GM21825 (cell line): ENCODE results near the gene RYR3.

Source experiments
- ATAC-seq: cut with Tn5 transposase; IDR thresholded peaks from one replicate; pipeline ENCODE4 v1.9.1; 2021; ENCODE audit warnings: mild to moderate bottlenecking, moderate library complexity; ENCODE audit not compliant: unreplicated experiment

Gene RYR3

DNA sequence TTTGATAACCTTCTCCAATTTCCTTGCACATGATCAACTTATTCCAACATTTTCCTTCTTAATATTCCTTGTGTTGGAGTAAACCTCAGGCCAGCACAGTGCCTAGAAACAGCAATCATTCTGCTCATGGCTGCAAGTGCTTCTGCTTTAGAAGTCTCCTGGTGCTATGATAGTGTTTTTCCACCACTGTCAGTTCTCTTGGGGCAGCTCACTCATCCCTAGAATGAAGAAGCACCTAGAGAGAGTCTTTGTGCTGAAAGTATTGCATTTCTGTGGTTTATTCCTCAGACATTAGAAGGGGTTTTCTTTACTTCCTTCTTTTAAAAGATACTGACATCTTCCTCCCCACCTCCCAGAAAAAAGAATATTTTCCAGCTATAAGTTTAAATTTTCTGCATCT lies 183.5 kb downstream of the RYR3 start:
- ATAC-seq = no peak

DNA sequence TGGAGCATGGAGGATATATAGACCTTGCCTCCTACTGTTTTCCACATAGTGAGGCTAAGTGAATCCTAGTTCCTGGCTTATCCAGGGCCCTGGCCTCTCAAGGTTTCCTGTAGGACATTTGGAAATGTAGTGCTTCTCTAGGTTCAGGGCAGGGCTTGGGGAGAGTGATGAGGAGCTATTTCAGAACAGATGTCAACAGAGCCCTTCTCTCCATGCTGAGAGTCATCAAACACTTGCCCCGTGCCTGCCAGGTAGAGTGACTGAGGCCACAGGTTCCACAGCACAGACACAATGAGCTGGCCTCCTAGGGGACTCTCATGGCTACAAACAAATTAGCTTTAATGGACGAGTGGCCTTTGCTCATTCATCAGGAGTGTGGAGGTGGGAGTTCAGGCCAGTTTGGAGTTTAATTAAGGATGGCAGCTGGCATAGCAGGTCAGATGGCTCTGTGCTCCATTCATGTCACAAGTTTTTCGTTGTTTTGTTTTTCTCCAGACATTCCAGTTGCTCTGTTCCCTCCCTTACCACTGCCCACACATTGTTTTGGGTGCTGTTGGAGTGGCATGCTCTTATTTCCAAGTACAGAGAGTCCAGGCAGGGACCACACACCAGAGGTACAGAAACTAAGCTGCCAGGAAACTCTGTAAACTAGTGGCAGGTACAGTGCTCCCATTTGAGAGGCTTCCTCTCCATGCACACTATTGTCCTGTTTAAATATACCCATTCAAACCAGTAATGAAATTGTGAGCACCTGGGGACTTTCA lies 189.8 kb downstream of the RYR3 start:
- no peak for ATAC-seq

DNA sequence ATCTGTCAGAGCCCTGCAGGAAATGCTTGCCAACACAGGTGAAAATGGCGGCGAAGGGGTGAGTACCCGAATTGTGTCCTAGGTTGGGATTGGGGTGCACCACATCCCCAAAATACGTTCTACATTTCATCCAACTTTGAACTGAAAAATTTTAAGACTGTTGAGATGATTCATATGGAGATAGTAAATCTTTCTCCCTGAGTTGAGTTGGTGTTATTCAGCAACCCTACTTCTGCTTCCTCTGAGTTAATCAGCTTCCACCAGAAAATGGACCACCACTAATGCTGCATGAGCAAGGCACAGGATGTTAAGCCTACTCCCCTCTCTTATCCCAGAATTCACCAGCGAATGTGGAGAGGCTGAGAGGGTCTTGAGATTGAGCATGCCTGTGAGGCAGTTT lies 192.9 kb downstream of the RYR3 start:
- no peak for ATAC-seq

DNA sequence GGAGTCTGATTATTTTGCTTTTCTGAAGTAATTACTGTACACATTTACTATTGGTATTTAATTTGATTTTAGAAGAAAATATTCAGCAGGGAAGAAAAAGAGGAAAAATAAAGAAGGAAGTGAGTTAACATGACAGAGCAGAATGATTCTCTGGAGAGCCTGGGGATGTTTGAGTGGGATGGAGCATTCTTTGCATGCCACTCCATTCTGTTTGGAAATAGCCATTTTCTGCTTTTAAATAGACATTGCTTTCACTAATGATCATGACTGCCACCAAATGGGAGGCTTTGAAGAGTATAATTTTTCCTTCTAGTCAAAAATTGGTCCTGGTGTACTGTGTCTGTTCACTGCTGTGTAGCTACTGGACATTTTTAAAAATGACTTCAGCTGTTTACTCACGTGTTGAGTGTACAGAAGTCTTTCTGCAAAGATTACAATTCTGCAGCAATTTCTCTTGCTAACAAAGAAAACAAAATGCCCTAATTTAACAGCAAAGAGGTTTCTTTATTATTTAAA lies 196.1 kb downstream of the RYR3 start:
- ATAC-seq = no peak

DNA sequence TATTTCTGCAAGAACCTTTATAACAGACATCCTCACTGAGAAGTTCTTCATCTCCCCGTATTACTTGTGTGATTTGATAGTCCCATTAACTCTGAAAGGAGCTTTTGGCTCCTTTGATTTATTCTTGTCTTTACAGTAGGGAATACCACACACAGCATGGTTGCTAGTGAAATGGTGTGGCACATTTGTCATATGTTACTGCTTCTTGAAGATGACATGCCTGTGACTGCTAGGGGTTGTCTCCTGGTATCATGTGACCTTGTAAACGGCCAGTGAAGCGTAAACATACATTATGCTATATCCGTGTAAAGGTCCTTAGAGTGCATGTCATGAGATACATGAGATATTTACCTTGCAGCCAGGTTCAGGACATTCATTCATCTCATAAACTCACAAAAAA lies 197.9 kb downstream of the RYR3 start:
- no peak for ATAC-seq

DNA sequence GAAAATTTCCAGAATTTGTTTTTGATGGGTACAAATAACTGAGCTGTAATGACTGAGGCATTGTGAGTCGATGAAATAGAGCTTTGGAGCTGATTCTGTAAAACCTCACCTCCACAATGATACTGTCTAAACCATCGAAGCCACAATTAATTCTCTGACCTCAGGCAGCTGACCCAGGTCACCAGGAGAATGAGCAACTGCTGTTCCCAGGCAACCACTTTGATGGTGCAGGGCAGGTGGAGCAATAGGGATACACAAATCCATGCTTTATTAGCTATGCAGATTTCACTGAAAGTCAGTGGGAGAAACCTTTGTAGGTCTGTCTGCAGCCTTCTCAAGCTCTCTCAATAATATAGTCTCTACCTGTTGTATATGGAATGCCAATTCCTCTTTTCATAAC lies 204.4 kb downstream of the RYR3 start:
- ATAC-seq = no peak

DNA sequence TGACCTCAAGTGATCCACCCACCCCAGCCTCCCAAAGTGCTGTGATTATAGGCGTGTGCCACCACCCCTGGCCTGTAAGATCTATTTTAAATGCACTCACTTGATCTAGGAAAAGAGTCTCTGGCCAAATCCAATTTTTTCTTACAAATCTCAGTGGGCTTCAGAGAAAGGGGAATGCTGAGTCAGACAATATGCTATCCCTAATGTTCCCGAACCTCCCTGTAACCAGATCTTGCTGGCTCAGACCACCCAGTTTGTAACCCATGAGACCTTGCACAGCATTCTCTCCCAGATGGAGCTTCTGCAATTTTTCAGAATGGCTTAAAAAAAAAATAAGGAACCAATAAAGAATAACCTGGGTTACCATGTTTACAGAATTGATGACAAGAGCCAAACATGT lies 205.8 kb downstream of the RYR3 start:
- ATAC-seq = no peak

DNA sequence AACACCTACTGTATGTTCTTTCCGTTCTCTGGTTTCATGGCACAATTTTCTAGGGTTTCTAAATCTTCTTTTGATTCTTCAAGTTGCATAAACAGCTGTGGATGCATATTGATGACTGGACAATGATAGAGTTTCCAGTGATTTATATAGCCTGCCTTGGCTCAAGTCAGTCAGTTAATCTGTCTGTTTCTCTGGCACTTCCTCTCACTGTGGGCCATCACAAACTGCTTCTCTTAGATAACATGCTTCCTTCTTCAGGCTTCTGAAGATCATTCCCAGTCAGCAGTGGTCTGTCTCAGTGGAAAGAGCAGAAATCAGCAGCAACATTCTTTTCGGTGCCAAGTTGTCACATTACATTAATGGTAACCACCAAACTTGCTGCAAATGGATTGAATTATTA lies 207.2 kb downstream of the RYR3 start:
- no peak for ATAC-seq

DNA sequence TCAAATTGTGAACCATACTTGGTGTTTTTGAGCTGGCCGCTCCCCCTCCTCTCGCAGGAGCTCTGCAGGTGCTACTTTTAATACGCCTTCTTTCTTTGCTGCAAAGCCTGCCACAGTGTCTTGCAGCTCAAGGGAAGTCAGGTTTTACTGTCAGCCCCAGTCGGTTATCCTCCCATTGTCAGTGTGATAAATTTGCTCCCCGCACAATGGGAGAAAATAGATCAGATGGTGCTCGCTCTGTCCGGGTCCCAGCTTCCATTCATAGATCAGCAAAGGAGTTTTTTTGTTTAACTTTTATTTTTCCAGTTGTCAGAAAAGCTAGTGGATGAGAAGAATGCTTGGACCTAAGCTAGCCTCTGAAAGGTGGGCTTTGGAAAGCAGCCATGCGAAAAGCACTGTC lies 207.7 kb downstream of the RYR3 start:
- ATAC-seq = no peak

DNA sequence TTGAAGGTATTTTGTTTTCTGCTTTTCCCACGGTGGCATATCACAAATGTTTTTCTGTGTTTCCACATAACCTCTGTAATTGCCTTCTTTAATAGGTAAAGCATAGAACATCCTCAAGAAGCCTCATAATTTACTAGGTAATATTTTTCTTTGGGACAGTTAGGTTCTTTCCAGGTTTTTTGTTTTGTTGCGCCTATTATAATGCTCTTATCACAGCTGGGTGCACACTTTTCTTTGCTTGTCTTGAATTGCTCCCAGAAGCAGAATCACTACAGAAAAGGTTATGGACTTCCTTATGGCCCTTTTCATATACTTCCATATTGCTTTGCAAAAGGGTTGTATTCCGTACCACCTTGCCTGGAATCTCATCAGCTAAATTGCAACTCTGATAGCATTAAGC lies 213.5 kb downstream of the RYR3 start:
- no peak for ATAC-seq

DNA sequence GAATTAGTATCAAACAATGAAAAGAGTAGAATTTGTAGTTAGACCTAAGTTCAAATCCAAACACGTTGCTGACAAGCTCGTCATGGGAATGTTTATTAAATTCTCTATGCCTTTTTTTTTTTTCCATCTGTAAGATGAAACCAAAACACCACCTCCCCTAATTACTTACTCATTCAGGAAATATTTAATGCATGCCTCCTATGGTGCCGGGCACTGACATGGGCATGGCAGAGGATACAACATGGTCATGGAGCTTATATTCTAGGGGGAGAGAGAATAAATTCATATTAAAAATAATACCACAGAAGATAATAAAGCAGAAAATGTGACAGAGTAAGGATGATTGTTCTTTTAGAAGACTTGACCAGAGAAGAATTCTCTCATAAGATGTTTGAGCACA lies 215.8 kb downstream of the RYR3 start:
- ATAC-seq = no peak

DNA sequence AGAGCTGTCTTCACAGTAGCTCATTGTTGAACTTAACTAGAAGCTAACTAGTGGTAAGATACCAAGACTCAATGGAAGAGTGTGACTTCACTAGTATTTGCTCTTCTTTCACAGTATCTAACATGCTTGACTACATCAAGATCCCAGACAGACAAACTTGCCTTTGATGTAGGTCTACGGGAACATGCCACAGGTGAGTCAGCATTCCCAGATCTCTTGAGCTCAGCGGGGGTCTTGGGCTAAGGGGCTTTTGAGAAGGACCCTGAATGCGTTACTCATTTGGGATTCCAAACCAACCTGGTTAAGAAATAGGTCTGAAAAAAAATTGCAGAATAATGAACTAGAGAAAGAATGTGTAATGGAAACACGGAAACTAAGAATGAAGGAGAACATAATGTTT lies 222.4 kb downstream of the RYR3 start:
- ATAC-seq = no peak

DNA sequence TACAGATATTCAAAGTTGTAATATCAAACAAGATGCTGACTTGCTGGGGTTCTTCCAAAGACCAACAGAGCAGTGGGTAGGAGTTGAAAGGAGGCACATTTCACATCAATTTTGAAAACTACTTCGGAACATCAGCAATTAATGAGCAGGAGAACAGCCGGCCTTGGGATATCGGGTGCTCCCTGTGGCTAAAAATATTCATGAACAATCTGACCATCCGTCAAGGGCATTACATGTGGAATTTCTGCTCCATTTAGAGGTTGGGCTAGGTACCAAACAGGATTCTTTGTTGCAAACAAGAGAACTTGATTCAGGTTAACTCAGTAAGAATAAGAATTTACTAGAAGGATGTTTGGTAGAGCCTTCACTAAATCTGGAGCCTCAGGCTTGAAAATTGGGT lies 223.9 kb downstream of the RYR3 start:
- no peak for ATAC-seq

DNA sequence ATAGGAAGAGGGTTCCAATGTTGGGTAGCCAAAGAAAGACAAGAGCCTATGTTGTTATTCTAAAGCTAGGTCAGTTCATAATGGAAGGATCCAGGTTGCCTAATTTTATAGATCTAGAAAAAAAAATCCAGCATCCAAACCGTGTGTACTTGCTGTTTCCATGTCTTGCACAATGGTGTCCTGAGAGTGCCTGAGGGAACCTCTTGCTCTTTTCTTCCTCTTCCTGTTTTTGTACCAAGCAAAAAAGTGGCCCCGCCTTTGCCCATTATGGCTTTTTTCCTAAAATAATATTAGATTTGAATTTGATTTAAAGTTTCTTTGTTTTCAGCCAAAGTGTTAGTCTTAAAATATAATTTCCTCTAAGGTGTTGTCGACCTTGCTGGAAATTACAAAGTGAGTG lies 224.4 kb downstream of the RYR3 start:
- ATAC-seq = no peak

DNA sequence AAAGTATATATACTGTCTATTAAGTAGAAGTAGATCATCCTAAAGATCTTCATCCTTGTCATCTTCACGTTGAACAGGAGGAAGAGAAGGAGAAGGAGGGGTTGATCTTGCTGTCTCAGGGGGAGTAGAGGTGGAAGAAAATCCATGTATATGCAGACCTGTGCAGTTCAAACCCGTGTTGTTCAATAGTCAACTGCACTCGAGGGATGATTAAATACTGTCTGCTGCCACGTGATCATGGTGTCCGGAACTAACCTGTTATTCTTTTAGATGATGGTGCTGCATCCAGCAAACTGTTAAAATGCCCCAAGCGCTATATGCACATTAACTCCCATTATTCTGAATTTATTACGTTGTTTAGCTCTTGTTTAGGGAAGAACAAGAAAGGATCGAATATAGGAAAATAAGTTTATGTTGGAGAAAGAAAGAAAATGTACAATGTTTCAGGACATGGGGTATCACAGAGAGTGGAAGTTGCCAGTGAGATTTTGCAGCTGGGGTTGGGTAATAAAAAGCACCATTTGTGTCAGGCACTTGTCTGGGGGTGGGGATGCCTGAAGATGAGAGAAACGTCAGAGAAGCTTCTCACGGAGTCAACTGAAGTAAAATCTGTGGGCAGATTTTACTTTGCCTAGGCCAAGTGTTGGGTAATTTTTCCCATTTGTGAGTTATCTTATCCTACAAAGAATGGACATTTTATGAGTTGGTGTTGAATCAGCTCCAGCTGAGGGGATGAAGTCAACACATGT lies 229.2 kb downstream of the RYR3 start:
- ATAC-seq = no peak

DNA sequence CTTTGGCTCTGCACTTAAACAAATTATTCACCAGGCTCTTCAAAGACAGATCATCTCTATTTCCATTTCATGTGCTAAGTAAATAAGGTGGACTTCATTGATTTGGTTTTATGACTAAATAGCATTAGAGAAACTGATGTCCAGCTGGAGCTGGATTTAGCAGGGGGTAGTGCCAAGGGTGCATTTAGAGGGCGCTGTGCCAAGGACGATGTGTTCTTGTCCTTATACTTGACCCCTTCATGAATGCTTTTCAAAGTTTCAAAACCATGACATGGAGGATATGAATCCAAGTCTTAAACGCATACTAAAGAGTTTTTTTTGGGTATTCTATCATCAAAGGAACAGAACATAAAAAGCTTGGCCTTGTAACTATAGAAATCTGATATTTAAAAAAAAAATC lies 233.2 kb downstream of the RYR3 start:
- ATAC-seq = no peak

DNA sequence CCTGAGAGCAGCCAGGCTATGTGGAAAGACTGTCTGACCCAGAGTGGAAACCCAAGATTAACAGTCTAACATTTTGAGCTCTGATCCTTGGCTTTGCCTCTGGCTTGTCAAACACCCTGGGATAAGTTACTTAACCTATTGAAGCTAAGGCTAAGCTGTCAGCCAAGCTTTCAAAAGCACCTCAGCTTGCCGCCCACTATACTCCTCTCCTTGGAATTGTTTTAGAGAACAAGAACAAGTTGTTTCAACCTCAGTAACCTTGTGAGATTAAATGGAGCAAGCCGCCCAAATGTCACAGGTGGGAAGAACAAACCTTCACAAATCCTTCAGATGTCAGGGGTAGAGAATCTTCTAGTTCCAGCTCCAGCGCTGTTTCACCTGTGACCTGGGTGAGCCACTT lies 235.1 kb downstream of the RYR3 start:
- no peak for ATAC-seq

DNA sequence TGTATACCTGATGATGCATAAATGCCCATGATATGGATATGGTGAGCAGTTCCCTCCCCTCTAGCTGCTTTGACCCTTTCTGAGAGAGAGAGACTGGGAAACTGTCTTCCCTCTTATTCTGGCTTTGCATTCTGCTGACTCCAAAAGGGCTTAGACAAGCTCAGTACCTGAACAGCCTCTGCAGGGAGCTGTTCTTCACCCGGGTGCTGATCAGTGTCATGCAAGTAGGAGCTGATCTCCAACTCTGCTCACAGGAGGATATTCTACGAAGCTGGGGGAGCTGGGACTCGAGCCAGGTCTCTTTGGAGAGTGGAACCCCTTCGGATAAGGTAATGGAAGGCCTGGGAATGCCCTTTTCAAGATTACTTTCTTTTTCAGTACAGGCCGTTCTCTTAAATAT lies 237.1 kb downstream of the RYR3 start:
- no peak for ATAC-seq

DNA sequence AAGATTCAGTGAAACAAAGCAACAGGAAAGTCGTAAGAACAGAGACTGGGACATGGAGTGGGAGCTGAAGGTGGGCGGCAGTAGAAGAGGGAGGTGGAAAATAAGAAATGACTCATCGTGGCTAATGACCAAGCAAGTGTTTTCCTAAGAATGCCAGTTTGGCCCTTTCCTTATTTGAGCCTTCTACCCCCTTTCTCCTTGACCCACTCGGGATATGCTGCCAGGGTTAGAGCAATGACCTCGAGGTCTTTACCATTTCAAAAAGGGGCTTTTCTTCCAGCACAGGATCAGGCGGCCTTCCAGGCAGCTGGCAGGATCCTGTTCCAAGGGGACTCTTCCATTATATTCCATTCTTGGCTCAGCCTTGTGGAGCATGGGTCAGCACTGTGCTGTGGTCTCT lies 241.1 kb downstream of the RYR3 start:
- ATAC-seq = no peak

DNA sequence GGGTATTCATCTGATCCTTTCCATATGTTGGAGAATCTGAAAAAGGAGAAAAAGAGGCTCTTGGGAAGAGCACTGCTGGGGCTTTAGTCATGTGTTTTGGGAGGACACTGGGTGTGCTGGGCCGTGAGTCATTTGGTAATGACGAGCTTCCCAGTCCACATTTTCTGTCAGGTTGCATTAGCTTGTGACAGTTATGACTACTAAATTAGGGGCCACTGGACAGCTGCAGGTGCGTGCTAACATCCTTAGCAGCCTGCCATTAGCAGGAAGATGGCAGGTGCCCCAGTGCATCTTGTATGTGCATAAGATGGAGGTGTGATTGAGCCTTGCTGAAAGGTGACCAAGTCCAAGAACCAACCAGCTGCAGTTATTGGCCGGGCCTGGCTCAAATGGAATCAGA lies 242.4 kb downstream of the RYR3 start:
- no peak for ATAC-seq

DNA sequence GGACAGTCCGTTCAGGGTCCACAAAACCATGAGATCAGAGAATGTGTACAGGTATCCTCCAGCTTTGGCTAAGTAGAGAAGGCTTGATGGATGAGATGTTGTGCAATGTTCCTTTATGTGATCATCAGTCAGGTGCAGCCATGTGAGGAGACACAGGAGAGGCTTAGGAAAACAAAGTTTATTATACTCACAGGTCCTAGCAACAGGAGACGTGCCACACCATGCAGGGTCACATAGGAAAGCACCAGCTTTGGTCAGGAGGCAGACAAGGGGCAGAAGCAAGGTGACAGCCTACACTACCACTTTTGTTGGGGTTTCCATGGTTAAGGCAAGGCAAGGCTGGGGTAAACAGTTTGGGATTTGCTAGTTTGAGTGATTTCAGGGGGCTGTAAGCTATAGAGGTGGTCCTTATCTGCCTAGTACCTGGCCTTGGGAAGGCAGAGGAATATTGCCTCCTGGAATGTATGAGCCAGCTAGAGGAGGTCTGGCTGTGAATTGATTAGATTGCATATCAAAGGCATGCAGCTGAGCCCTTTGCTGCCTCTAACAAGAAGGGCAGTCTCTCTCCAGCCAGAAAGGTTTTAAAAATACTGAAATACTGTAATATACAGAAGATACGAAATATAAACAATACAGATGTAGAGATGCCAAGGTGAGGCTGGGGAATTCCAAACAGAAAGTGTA lies 248.6 kb downstream of the RYR3 start:
- ATAC-seq = no peak

DNA sequence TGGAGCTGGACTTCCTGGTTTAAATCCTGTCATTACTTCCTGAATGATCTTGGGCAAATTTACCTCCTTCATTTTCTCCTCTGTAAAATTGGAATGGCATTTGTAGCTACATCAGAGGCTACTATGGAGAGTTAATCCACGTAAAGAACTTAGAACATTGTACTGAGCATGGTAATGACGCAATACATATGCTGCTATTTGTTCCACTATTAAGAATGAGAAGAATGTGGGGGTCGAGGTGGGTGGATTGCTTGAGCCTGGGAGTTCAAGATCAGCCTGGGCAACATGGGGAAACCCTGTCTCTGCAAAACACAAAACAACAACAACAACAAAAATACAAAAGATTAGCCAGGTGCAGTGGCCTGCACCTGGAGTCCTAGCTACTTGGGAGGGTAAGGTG lies 250.6 kb downstream of the RYR3 start:
- ATAC-seq = no peak
